ENCODE data around the gene DDX1. TPM values are rescaled to one million over a fixed set of nuclear protein-coding genes. Genes with fewer than 3 reads are reported as not detected.

DDX1 gene
- total and polyA plus RNA-seq, 9 of the 15 experiments (the other 6 are each of a cell fraction or from before 2014, with no cell fraction given): 116 to 277 (median 232) TPM

GRCh38 chr2:15601681-15602080 lies 10.0 kb downstream of the DDX1 start:
- FAIRE-seq: no peak
- in situ Hi-C loops (cut with MboI): no loop called here
- intact Hi-C loops (cut with micrococcal nuclease): no loop called here
- Histone ChIP-seq H3K4me2 (ENCODE audit: insufficient read depth, low read length) (no peak overlapping the region), H2AFZ (ENCODE audit: low read depth, low read length) (no peak overlapping the region), H4K20me1 (replicated peaks; ENCODE audit: control insufficient read depth, insufficient read depth, low read length) (no peaks in the 10 kb centered on the region), H3K27me3 (ENCODE audit: control insufficient read depth in 2 of 2, insufficient read depth in 2 of 2, low read length in 2 of 2) (no peaks in the 10 kb centered on the region), H3K79me2 (ENCODE audit: control insufficient read depth, insufficient read depth, low read length) (0 out of 3 replicates have a peak, but pooled peaks cover 9% of the 10 kb centered on the region), H3K9me3 (replicated peaks; ENCODE audit: control insufficient read depth, insufficient read depth, low read depth, low read length) (no peaks in the 10 kb centered on the region), H3K27ac (ENCODE audit: extremely low read depth, low read depth, low read length) (no peak overlapping the region), H3K9ac (ENCODE audit: insufficient read depth in 1 of 2, low read depth in 2 of 2, low read length in 2 of 2) (no peak overlapping the region), H3K4me3 (no peak overlapping the region), H3K4me1 (replicated peaks in 1 of 2; ENCODE audit: control insufficient read depth in 2 of 2, insufficient read depth in 2 of 2, low read length in 2 of 2) (no peaks in the 10 kb centered on the region), H3K9me1 (ENCODE audit: control insufficient read depth, insufficient read depth, low read length) (no peaks in the 10 kb centered on the region), H3K36me3 (ENCODE audit: control insufficient read depth, insufficient read depth, low read length) (peaks cover 98% of the 10 kb centered on the region)
- CTCF ChIA-PET (ENCODE audit: low intra/inter-chr PET ratio): no interaction called here
- WGBS (ENCODE audit: insufficient coverage, low coverage, missing lambda C conversion rate): 94% methylated on average over 1 of the region's 1 CpG
- BruUV-seq (replicated peaks): no TSS peak
- DNase-seq (ENCODE audit: extremely low read depth in 1 of 4, low spot score in 3 of 4): no peak
- no peak for ATAC-seq
- POLR2A ChIA-PET: interaction anchor here (1.0 to 1.4 kb wide), 2 partner anchors 9 to 32 kb away, joined by 3 to 5 read pairs; no protein-coding TSS in a partner anchor
- TF ChIP-seq SRSF1 (IDR thresholded peaks at IDR 0.05; ENCODE audit: low read depth, low read length) (no peak), ZNF76 (CRISPR knock-in tag; IDR thresholded peaks at IDR 0.05; ENCODE audit: borderline replicate concordance) (no peak), ZNF408 (CRISPR knock-in tag; IDR thresholded peaks at IDR 0.05; ENCODE audit: low read depth) (no peak), NBN (IDR thresholded peaks at IDR 0.05; ENCODE audit: low read depth) (no peak), ZBTB17 (CRISPR knock-in tag; IDR thresholded peaks at IDR 0.05) (no peak), ZNF589 (CRISPR knock-in tag; IDR thresholded peaks at IDR 0.05; ENCODE audit: low read depth) (no peak), PTRF (tag; IDR thresholded peaks at IDR 0.05) (no peak), CSDE1 (IDR thresholded peaks at IDR 0.05) (no peak), KDM4B (IDR thresholded peaks at IDR 0.05; ENCODE audit: borderline replicate concordance in 2 of 2, low read depth in 1 of 2) (no peak), HNRNPH1 (optimal IDR thresholded peaks at IDR 0.05; ENCODE audit: low read depth, low read length) (no peak)
- TF ChIP-seq, protein P1, sequence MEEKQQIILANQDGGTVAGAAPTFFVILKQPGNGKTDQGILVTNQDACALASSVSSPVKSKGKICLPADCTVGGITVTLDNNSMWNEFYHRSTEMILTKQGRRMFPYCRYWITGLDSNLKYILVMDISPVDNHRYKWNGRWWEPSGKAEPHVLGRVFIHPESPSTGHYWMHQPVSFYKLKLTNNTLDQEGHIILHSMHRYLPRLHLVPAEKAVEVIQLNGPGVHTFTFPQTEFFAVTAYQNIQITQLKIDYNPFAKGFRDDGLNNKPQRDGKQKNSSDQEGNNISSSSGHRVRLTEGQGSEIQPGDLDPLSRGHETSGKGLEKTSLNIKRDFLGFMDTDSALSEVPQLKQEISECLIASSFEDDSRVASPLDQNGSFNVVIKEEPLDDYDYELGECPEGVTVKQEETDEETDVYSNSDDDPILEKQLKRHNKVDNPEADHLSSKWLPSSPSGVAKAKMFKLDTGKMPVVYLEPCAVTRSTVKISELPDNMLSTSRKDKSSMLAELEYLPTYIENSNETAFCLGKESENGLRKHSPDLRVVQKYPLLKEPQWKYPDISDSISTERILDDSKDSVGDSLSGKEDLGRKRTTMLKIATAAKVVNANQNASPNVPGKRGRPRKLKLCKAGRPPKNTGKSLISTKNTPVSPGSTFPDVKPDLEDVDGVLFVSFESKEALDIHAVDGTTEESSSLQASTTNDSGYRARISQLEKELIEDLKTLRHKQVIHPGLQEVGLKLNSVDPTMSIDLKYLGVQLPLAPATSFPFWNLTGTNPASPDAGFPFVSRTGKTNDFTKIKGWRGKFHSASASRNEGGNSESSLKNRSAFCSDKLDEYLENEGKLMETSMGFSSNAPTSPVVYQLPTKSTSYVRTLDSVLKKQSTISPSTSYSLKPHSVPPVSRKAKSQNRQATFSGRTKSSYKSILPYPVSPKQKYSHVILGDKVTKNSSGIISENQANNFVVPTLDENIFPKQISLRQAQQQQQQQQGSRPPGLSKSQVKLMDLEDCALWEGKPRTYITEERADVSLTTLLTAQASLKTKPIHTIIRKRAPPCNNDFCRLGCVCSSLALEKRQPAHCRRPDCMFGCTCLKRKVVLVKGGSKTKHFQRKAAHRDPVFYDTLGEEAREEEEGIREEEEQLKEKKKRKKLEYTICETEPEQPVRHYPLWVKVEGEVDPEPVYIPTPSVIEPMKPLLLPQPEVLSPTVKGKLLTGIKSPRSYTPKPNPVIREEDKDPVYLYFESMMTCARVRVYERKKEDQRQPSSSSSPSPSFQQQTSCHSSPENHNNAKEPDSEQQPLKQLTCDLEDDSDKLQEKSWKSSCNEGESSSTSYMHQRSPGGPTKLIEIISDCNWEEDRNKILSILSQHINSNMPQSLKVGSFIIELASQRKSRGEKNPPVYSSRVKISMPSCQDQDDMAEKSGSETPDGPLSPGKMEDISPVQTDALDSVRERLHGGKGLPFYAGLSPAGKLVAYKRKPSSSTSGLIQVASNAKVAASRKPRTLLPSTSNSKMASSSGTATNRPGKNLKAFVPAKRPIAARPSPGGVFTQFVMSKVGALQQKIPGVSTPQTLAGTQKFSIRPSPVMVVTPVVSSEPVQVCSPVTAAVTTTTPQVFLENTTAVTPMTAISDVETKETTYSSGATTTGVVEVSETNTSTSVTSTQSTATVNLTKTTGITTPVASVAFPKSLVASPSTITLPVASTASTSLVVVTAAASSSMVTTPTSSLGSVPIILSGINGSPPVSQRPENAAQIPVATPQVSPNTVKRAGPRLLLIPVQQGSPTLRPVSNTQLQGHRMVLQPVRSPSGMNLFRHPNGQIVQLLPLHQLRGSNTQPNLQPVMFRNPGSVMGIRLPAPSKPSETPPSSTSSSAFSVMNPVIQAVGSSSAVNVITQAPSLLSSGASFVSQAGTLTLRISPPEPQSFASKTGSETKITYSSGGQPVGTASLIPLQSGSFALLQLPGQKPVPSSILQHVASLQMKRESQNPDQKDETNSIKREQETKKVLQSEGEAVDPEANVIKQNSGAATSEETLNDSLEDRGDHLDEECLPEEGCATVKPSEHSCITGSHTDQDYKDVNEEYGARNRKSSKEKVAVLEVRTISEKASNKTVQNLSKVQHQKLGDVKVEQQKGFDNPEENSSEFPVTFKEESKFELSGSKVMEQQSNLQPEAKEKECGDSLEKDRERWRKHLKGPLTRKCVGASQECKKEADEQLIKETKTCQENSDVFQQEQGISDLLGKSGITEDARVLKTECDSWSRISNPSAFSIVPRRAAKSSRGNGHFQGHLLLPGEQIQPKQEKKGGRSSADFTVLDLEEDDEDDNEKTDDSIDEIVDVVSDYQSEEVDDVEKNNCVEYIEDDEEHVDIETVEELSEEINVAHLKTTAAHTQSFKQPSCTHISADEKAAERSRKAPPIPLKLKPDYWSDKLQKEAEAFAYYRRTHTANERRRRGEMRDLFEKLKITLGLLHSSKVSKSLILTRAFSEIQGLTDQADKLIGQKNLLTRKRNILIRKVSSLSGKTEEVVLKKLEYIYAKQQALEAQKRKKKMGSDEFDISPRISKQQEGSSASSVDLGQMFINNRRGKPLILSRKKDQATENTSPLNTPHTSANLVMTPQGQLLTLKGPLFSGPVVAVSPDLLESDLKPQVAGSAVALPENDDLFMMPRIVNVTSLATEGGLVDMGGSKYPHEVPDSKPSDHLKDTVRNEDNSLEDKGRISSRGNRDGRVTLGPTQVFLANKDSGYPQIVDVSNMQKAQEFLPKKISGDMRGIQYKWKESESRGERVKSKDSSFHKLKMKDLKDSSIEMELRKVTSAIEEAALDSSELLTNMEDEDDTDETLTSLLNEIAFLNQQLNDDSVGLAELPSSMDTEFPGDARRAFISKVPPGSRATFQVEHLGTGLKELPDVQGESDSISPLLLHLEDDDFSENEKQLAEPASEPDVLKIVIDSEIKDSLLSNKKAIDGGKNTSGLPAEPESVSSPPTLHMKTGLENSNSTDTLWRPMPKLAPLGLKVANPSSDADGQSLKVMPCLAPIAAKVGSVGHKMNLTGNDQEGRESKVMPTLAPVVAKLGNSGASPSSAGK (IDR thresholded peaks at IDR 0.05): no peak

All from K562 (cell line).